Right cardiac atrium (tissue), 5 donors: Measurements from ENCODE around the gene SPATA13. TPM values are rescaled to one million over a fixed set of nuclear protein-coding genes. Genes with fewer than 3 reads are reported as not detected.

ENCODE experiments used
- ATAC-seq, 2 donors: fragments of 200-7000 bp; cut with Tn5 transposase; one replicate each; pipeline versions ENCODE4 v1.8.0 to v1.9.1; 2020; ENCODE audit warnings: moderate library complexity in 2 of 2, mild to moderate bottlenecking in 1 of 2
- DNase-seq, 3 donors: peaks; one replicate each; pipeline ENCODE4 v3.0.0-alpha.2; 2020
- H3K27ac ChIP-seq: one replicate; pipeline ENCODE4 v1.5.1; 2013; ENCODE audit warnings: mild to moderate bottlenecking, low read length, control low read depth, moderate library complexity
- H3K27me3 ChIP-seq: one replicate; pipeline ENCODE4 v1.6.1; 2013; ENCODE audit not compliant: control insufficient read depth, insufficient read depth
- H3K4me1 ChIP-seq: one replicate; pipeline ENCODE4 v1.6.1; 2013; ENCODE audit warnings: low read length; ENCODE audit not compliant: control insufficient read depth, insufficient read depth
- H3K4me3 ChIP-seq: one replicate; pipeline ENCODE4 v1.5.1; 2013; ENCODE audit warnings: low read length, control low read depth
- H3K9me3 ChIP-seq: one replicate; pipeline ENCODE4 v1.6.1; 2013; ENCODE audit warnings: low read length; ENCODE audit not compliant: control insufficient read depth
- WGBS: extraction: QIAGEN DNeasy Blood & Tissue Kit; methylation state at CpG from one replicate; pipeline ENCODE4 v1.1.7; 2013; 5-methylcytosine and 5-hydroxymethylcytosine counted together
- intact Hi-C, 4 donors: fragments of 100-400 bp; cut with DNase I; formaldehyde crosslinking; loops; one replicate each; pipeline versions ENCODE4 v1.11.0 to v1.14.0; 2022 to 2023
- polyA plus RNA-seq: library from polyadenylated mRNA; stranded (reverse); fragments of 200-250 nt; gene quantifications from one replicate; pipeline ENCODE4 v1.2.3, GENCODE V29; 2013
- total RNA-seq, 4 donors: library from RNA; stranded (reverse); fragmentation: NEBNext Ultra II Directional; extraction: Animal tissue kit (Norgen Biotek cat#: 25700); gene quantifications; one replicate each; pipeline ENCODE4 v1.2.1, GENCODE V29; 2021
- donor health status: healthy with polysubstance abuse.
- donor health status: DM: no; HTN: yes; CAD: no.
- donor health status: DM: no; HTN: no; CAD: no.
- donor health status: DM: no; HTN: yes; CAD: no; lungs with severe emphysema.
- donor health status: DM: yes; HTN: yes; CAD: no.

Gene SPATA13
- total and polyA plus RNA-seq, 5 donors, result 8.7 to 10.6 (median 9.1) TPM

- ATAC-seq, result peak; percentile 26 to 30
- H3K27ac ChIP-seq, result no peak overlapping the region
- peaks cover 10% of the 10 kb centered on the region for H3K4me1 ChIP-seq
Observed at GRCh38 chr13:24281188-24282008, 120.9 kb downstream of the SPATA13 start.

GRCh38 chr13:24282256-24282655, 121.7 kb downstream of the SPATA13 start:
- intact Hi-C loops, result no loop called here
- no peak for DNase-seq
- ATAC-seq, result no peak
- Histone ChIP-seq H3K4me3 (no peak overlapping the region), H3K27ac (no peak overlapping the region), H3K27me3 (no peaks in the 10 kb centered on the region), H3K4me1 (peaks cover 10% of the 10 kb centered on the region), H3K9me3 (no peaks in the 10 kb centered on the region)
- 71% methylated on average over 4 of the region's 4 CpGs for WGBS

More at GRCh38 chr13:24281188-24282008, 120.9 kb downstream of the SPATA13 start:
- no peaks in the 10 kb centered on the region for H3K27me3 ChIP-seq
- H3K4me3 ChIP-seq, result no peak overlapping the region
- DNase-seq, result no peak
- 90% methylated on average over 18 of the region's 18 CpGs for WGBS
- intact Hi-C loops, result no loop called here
- H3K9me3 ChIP-seq, result no peaks in the 10 kb centered on the region

- H3K4me1 ChIP-seq, result peaks cover 10% of the 10 kb centered on the region
- 86% methylated on average over 10 of the region's 10 CpGs for WGBS
- no peaks in the 10 kb centered on the region for H3K9me3 ChIP-seq
- no peak for DNase-seq
- intact Hi-C loops, result no loop called here
- ATAC-seq, result no peak
- H3K27ac ChIP-seq, result no peak overlapping the region
- H3K27me3 ChIP-seq, result no peaks in the 10 kb centered on the region
- H3K4me3 ChIP-seq, result no peak overlapping the region
Observed at GRCh38 chr13:24284889-24285565, 124.5 kb downstream of the SPATA13 start.

GRCh38 chr13:24286624-24287023, 126.1 kb downstream of the SPATA13 start:
- DNase-seq (no peak), ATAC-seq (no peak)
- intact Hi-C loops, result no loop called here
- Histone ChIP-seq H3K9me3 (no peaks in the 10 kb centered on the region), H3K27me3 (no peaks in the 10 kb centered on the region), H3K27ac (no peak overlapping the region), H3K4me1 (peaks cover 6% of the 10 kb centered on the region), H3K4me3 (no peak overlapping the region)
- WGBS, result 93% methylated on average over 11 of the region's 11 CpGs

- Histone ChIP-seq H3K27ac (no peak overlapping the region), H3K9me3 (no peaks in the 10 kb centered on the region), H3K4me3 (no peak overlapping the region), H3K27me3 (no peaks in the 10 kb centered on the region), H3K4me1 (no peaks in the 10 kb centered on the region)
- intact Hi-C loops, result no loop called here
- WGBS, result 88% methylated on average over 8 of the region's 8 CpGs
- ATAC-seq (no peak), DNase-seq (no peak)
Observed at GRCh38 chr13:24287748-24288287, 127.3 kb downstream of the SPATA13 start.

- no peak for ATAC-seq
- H3K27me3 ChIP-seq, result no peaks in the 10 kb centered on the region
- intact Hi-C loops, result no loop called here
- H3K9me3 ChIP-seq, result no peaks in the 10 kb centered on the region
- H3K4me1 ChIP-seq, result no peaks in the 10 kb centered on the region
- WGBS, result 87% methylated on average over 5 of the region's 5 CpGs
- no peak for DNase-seq
- H3K4me3 ChIP-seq, result no peak overlapping the region
- H3K27ac ChIP-seq, result no peak overlapping the region
Observed at GRCh38 chr13:24288870-24289269, 128.3 kb downstream of the SPATA13 start.

GRCh38 chr13:24290280-24290932, 129.9 kb downstream of the SPATA13 start:
- no peak overlapping the region for H3K27ac ChIP-seq
- intact Hi-C loops, result no loop called here
- no peaks in the 10 kb centered on the region for H3K9me3 ChIP-seq
- WGBS, result 96% methylated on average over 20 of the region's 20 CpGs
- no peaks in the 10 kb centered on the region for H3K27me3 ChIP-seq
- H3K4me3 ChIP-seq, result no peak overlapping the region
- DNase-seq (no peak), ATAC-seq (no peak)
- no peaks in the 10 kb centered on the region for H3K4me1 ChIP-seq

GRCh38 chr13:24292481-24292880, 132.0 kb downstream of the SPATA13 start:
- no peak for DNase-seq
- no peak for ATAC-seq
- intact Hi-C loops, result no loop called here
- H3K4me1 ChIP-seq, result no peaks in the 10 kb centered on the region
- H3K4me3 ChIP-seq, result no peak overlapping the region
- no peak overlapping the region for H3K27ac ChIP-seq
- no peaks in the 10 kb centered on the region for H3K9me3 ChIP-seq
- no peaks in the 10 kb centered on the region for H3K27me3 ChIP-seq
- 89% methylated on average over 6 of the region's 6 CpGs for WGBS

GRCh38 chr13:24293746-24294145, 133.2 kb downstream of the SPATA13 start:
- H3K4me1 ChIP-seq, result no peaks in the 10 kb centered on the region
- H3K27ac ChIP-seq, result no peak overlapping the region
- WGBS, result 94% methylated on average over 10 of the region's 10 CpGs

GRCh38 chr13:24299488-24300114, 139.1 kb downstream of the SPATA13 start:
- Histone ChIP-seq H3K4me3 (no peak overlapping the region), H3K27me3 (no peaks in the 10 kb centered on the region), H3K9me3 (no peaks in the 10 kb centered on the region), H3K4me1 (no peaks in the 10 kb centered on the region), H3K27ac (no peak overlapping the region)
- intact Hi-C loops, result no loop called here
- ATAC-seq (no peak), DNase-seq (no peak)
- 96% methylated on average over 16 of the region's 16 CpGs for WGBS

More at GRCh38 chr13:24293746-24294145, 133.2 kb downstream of the SPATA13 start:
- intact Hi-C loops, result no loop called here
- Histone ChIP-seq H3K27me3 (no peaks in the 10 kb centered on the region), H3K4me3 (no peak overlapping the region), H3K9me3 (no peaks in the 10 kb centered on the region)
- DNase-seq (no peak), ATAC-seq (no peak)
